ENCODE results near the gene ADORA3.

GRCh38 chr1:111520053-111520452, 16.6 kb upstream of the ADORA3 start:
- TF ChIP-seq CTCF (IDR thresholded peaks at IDR 0.05) (no peak), POLR2AphosphoS5 (IDR thresholded peaks at IDR 0.05; ENCODE audit: low read depth, low read length) (no peak), REST (IDR thresholded peaks at IDR 0.05; ENCODE audit: insufficient read depth in 1 of 2, low read depth in 2 of 2, low read length in 1 of 2) (no peak), TCF7L2 (IDR thresholded peaks at IDR 0.05; ENCODE audit: low read depth, low read length) (no peak)

Measured in Panc1 (cell line).